Cerebellar cortex (tissue), 1 donor: ENCODE measurements around the gene DLG4.

Experiments used
- DNase-seq: peaks from one replicate; pipeline ENCODE4 v3.0.0-alpha.2; 2015; ENCODE audit warnings: low spot score

Gene DLG4

DNA sequence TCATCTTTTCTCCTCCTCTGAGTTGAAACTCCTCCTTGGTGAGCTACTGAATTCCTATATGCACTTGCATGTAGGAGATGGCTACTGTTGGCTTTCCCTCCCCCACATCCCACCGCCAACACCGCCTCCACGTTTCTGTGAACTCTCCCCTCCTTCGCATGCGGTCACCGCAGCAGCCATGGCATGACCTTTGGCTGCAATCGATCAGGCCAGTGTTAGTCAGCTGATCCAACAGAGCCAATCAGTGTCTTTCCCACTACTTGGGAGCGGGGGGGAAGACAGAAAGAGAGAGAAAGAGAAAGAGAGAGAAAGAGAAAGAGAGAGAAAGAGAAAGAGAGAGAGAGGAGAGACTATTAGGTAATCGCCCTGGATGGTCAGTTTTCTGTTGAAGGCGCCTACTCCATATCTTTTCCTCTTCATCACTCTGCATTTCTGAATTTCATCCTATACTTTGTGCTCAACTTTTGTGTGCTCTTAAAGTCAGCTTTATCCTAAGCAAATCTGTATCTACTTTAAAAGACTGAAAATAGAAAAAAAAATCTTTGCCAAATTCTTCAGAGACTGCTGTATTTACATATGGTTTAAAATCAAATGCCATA is 63.2 kb downstream of the DLG4 start:
- DNase-seq, result no peak

DNA sequence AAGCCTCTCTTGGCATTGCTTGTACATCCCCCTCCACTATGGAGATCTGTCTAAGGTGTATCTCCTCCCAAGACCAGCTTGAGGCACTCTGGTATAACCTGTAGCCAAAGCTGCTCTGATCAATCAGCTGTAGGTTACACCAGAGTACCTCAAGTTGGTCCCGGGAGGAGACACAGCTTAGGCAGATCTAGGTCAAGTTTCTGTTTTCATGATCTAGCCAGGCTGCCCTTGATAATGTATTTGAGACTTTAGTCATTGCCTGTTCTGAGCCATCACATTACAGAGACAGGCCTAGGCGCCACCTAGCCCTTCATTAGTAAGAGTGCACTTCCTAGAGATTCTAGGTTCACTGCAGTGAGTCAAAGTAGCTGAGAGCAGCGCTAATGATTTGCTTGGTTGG is 71.9 kb downstream of the DLG4 start:
- no peak for DNase-seq

DNA sequence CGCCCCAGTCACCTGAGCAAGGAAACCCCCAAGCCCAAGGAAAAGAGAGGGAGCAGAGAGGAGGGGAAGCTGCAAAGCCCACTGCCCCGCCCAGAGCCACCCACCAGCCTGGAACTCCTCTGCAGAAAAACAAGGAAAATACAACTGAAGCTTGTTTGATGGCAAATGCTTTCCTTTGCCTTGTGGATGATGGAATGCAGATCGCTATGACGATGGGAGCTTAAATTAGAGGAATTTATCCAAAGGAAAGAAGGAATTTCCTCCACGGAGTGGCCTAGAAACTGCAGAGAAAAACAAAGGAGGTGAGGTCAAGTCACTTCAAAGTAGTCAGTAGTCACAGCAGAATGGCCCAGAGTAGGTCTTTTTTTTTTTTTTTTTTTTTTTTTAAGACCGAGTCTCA is 73.5 kb downstream of the DLG4 start:
- no peak for DNase-seq

DNA sequence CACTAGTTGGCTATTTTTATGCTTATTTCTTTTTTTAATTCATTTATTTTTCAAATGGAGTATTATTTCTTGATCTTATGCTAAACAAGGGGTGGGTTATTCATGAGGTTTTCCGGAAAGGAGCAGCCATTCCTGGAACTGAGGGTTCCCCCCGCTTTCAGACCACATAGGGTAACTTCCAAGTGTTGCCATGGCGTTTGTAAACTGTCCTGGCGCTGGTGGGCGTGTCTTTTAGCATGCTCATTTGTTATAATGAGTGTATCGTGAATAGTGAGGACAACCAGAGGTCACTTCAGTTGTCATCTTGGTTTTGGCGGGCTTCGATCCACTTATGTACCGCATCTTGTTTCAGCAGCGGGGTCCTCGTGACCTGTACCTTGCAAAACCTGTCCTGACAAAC is 75.4 kb downstream of the DLG4 start:
- DNase-seq, result no peak

DNA sequence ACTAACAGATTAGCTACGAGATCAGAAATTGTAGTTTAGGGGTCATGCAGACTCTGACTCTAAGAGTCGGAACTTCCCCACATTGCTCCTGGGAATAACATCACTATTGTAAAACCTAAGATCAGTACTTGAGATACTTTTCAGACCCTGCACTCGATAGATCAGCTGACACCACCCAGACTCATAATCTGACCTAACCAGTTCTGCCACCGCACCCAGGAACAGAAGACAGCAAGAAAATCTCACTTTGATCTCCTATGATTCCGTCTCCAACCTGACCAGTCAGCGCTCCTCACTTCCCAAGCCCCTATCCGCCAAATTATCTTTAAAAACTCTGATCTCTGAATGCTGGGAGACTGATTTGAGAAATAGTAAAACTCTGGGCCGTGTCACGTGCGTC is 77.8 kb downstream of the DLG4 start:
- DNase-seq, result no peak

DNA sequence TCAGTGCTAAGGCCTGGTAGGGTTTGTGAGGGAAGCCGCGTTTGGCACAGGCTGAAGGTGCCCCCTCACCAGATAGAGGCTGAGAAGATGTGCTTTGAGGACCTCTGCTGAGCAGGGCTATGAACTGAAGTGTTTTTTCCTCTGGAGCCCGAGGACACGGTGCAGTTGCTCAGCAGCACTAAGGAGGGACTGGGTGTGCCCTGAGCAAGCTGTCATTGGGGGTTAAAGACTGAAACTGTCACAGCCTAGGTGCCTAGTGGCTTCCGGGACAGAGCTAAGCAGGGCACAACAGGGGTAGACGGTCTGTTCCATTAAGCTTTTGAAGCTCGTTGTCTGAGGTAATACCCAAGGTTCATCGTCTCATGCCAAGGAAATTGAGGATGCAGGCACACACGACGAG is 80.2 kb downstream of the DLG4 start:
- no peak for DNase-seq

DNA sequence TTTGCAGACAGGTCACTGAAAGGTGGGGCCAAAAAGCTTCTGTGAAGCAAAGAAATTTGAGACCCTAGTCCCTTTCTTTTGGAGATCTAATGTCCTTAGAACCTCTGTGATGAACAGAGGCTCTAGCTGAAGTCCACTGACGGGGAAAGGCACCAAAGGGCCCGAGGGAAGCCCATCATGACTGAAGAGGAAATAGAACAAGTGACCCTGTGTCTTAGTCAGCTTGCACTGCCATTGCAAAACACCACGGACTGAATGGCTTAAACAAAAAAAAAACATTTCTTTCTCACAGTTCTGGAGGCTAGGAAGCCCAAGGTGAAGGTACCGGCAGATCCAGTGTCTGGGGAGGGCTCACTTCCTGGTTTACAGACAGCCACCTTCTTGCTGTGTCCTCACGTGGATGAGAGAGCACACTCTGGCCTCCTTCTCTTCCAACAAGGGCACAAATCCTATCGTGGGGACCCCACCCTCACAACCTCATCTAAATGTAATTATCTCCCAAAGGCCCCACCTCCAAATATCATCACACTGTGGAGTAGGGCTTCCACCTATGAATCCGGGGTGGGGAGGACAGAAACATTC is 80.7 kb downstream of the DLG4 start:
- no peak for DNase-seq

DNA sequence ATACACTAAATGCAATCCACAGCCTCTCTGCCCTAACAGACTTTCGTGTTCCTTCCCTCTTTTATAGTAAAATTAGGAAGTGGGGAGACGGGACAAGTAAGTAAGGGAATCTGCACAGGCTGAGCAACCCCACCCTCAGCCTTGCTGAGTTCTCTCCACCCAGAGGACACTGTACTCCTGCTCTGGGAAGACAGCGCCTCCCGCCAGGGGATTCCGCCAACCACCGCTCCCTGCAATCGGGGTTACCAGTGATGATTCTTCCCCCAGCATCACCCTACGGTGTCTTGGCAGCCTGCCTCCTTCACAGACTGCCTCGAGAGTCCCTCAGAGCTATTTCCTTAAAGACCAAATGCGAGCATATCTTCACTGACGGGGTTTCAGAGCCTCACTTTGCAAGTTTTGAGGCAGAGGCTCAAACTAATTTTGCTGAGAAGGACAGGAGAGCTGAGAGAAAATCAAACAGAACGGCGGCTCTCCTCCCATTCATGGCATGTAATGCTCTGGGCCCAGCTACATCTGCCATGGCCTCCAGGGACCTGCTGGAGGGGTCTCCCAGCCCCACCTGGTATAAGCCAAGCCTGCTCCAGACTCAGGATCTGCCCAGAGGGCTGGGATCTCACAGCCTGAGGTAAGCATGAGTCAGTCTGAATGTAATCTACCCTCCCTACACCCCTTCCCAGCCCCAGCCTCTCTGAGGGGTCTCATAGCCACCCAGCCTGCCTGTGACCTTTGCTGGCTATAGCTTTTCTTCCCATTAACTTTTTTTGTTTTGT is 82.3 kb downstream of the DLG4 start:
- no peak for DNase-seq
